ENCODE measurements around the gene CHN1.

The CHN1 gene

DNA sequence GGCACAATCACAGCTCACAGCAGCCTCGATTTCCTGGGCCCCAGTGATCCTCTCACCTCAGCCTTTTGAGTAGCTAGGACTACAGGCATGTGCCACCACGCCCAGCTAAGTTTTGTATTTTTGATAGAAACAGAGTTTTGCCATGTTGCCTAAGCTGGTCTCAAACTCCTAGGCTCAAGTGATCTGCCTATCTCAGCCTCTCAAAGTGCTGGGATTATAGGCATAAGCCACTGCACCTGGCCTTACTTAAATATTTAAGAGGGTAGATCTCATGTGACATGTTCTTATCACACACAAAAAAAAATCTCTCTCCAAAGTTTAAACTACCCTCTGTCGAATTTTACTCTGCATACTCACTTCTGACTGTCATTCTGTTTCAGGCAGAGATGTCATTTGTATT is 165.5 kb downstream of the CHN1 start:
- TF ChIP-seq CTCF (IDR thresholded peaks at IDR 0.05), result no peak
- Histone ChIP-seq H3K4me3 (no peak overlapping the region), H3K27ac (no peak overlapping the region)
- DNase-seq (ENCODE audit: low spot score), result no peak

GRCh38 chr2:174836995-174837390 is 168.2 kb downstream of the CHN1 start:
- Histone ChIP-seq H3K4me3 (no peak overlapping the region), H3K27ac (no peak overlapping the region)
- TF ChIP-seq CTCF (IDR thresholded peaks at IDR 0.05), result no peak
- DNase-seq (ENCODE audit: low spot score), result no peak

DNA sequence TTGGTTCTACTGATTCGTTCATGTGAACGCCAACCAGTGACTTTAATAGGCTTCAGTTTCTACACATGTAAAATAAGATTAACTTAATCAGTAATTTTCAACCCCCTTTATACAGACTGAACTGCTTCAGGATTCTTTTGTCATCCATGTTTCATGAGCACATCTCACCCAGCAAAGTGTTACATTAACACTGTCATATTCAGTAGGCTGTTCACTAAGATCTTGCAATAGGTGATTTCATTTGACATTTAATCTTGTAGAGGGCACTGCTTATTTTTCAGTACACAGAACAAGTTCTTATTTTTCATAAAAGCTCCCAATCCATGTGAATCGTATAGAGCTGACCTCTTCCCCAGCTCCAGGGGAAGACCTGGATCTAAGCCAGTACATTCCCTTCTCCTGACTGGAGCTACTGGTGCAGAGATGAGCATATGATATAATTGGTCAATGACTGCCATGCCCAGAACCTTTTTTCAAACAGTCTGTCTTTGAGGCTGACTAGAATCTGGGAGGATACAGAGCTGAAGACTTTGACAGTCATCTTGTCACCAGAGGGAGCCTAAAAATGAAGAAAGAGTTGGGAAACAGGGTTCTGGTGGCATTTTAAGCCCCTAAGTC is 168.7 kb downstream of the CHN1 start:
- no peak overlapping the region for H3K27ac ChIP-seq
- TF ChIP-seq CTCF (IDR thresholded peaks at IDR 0.05), result no peak
- H3K4me3 ChIP-seq, result no peak overlapping the region
- no peak for DNase-seq (ENCODE audit: low spot score)

DNA sequence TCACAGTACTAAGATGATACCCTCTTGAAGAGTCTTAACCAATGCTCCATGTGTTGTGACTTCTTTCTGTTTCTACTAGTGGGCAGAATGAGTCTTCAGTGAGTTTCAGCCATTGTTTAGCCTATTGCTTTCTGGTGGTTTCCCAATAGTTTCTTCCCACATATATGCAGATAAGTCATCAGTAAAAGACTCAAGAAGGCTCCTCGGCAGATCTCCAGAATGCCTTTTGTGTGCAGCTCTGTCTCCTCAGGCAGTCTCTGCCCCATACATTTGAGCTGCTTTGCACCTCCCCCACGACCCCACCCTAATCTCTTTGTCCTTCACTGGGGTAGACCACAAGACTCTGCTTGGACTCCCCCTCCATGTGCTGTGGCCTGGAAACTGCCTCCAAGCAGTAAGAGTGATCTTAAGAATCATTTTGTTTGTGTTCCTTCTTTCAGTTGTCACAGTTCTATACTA is 169.4 kb downstream of the CHN1 start:
- Histone ChIP-seq H3K4me3 (no peak overlapping the region), H3K27ac (no peak overlapping the region)
- TF ChIP-seq CTCF (IDR thresholded peaks at IDR 0.05), result no peak
- DNase-seq (ENCODE audit: low spot score), result no peak

DNA sequence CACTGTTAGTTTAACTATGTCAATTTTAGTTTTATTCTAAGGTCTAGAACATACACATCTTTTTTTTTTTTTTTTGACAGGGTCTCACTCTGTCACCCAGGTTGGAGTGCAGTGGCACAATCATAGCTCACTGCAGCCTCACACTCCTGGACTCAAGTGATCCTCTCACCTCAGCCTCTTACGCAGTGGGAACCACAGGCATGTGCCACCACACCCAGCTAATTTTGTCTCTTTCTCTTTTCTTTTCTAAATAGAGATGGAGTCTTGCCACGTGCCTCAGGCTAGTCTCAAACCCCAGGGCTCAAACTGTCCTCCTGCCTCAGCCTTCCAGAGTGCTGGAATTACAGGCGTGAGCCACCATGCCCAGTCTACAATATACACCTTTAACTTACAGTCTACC is 171.4 kb downstream of the CHN1 start:
- DNase-seq (ENCODE audit: low spot score), result no peak
- H3K4me3 ChIP-seq, result no peak overlapping the region

DNA sequence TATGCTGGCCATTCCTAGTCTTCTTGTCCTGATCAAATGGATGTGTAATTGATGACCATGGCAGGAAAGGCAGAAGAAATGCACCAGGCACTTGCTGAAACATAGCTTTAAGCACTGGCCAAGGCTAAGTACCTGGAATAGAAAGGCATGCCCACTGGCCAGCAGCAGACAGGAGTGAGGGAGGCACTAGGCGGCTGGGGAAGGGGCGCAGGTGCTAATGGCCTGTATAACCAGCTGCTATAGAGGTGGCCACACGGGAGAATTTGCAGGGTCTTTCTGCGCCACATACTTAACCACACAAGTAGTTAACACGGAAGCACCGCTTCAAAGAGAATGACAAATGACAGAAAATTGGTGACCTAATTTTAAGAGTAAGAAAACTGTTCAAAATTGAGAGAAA is 174.6 kb downstream of the CHN1 start:
- DNase-seq (ENCODE audit: low spot score), result no peak
- Histone ChIP-seq H3K4me3 (no peak overlapping the region), H3K27ac (no peak overlapping the region)
- no peak for TF ChIP-seq CTCF (IDR thresholded peaks at IDR 0.05)

More for the DNA sequence above, 171.4 kb downstream of the CHN1 start:
- no peak overlapping the region for H3K27ac ChIP-seq
- TF ChIP-seq CTCF (IDR thresholded peaks at IDR 0.05), result no peak

DNA sequence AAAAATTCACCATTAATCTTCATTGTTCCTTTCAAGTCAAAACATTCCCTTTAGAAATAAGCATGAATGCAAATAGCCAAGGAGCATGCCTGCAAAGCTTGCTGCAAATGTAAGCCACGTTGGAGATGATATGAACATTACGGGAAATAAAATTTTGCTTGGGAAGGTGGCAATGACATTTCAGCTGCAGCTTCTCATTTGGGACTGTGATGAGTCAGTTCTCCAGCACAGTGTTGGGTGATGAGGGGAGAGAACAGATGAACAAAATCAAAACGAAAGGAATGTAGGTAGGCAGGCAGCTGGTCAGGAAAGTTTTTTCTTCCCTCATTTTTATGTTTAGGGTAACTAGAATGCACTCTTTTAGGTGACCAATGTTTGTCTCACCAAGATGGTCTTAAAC is 175.6 kb downstream of the CHN1 start:
- TF ChIP-seq CTCF (IDR thresholded peaks at IDR 0.05), result no peak
- no peak overlapping the region for H3K27ac ChIP-seq
- DNase-seq (ENCODE audit: low spot score), result no peak
- H3K4me3 ChIP-seq, result no peak overlapping the region
